GM12878 (cell line): Measurements from ENCODE around the gene NCKAP5. TPM values are rescaled to one million over a fixed set of nuclear protein-coding genes. Genes with fewer than 3 reads are reported as not detected.
A peak's percentile ranks its signal among the peaks of the same experiment; 100 is the strongest.

Experiments
- BCLAF1 ChIP-seq: fragments of 450-650 bp; IDR thresholded peaks from 2 replicates; pipeline ENCODE4 v1.6.1; 2017; ENCODE audit warnings: antibody characterized with exemption, mild to moderate bottlenecking, moderate library complexity
- BHLHE40 ChIP-seq, 2 experiments: fragments of 450-650 bp in 1 of 2; IDR thresholded peaks; 2 replicates each; pipeline ENCODE4 v1.6.1; 2011 to 2017; ENCODE audit warnings: low read depth in 2 of 2, borderline replicate concordance in 1 of 2, improper control_type of control experiment in 1 of 2, low read length in 1 of 2, mild to moderate bottlenecking in 1 of 2
- CEBPZ ChIP-seq: fragments of 150-350 bp; IDR thresholded peaks from 2 replicates; pipeline ENCODE4 v1.6.1; 2016; ENCODE audit warnings: low read depth, low read length
- CHD1 ChIP-seq: IDR thresholded peaks from 2 replicates; pipeline ENCODE4 v1.6.1; 2012; ENCODE audit warnings: low read depth, low read length, improper control_type of control experiment
- CHD2 ChIP-seq: IDR thresholded peaks from 2 replicates; pipeline ENCODE4 v1.6.1; 2011; ENCODE audit warnings: low read depth, low read length, improper control_type of control experiment, borderline replicate concordance
- GATAD2B ChIP-seq: fragments of 450-650 bp; conservative IDR thresholded peaks from 2 replicates; pipeline ENCODE4 v1.6.1; 2017; ENCODE audit warnings: low read depth, mild to moderate bottlenecking, moderate library complexity
- HDAC2 ChIP-seq: fragments of 200-600 bp; sonication (generic); IDR thresholded peaks from 2 replicates; pipeline ENCODE4 v1.6.1; 2017
- HDGF ChIP-seq: fragments of 450-650 bp; IDR thresholded peaks from 2 replicates; pipeline ENCODE4 v1.6.1; 2016; ENCODE audit warnings: antibody characterized with exemption
- IKZF1 ChIP-seq: fragments of 450-650 bp; conservative IDR thresholded peaks from 2 replicates; pipeline ENCODE4 v1.6.1; 2017; ENCODE audit warnings: antibody characterized with exemption, mild to moderate bottlenecking
- IKZF2 ChIP-seq, 2 experiments: fragments of 450-650 bp; IDR thresholded peaks; 2 replicates each; pipeline ENCODE4 v1.6.1; 2017; ENCODE audit warnings: mild to moderate bottlenecking in 2 of 2, moderate library complexity in 2 of 2
- LARP7 ChIP-seq: fragments of 450-650 bp; IDR thresholded peaks from 2 replicates; pipeline ENCODE4 v1.6.1; 2017; ENCODE audit warnings: mild to moderate bottlenecking
- MEF2B ChIP-seq: fragments of 450-650 bp; IDR thresholded peaks from 2 replicates; pipeline ENCODE4 v1.6.1; 2018; ENCODE audit warnings: mild to moderate bottlenecking, moderate library complexity; ENCODE audit not compliant: partially characterized antibody, poor library complexity, severe bottlenecking
- MTA2 ChIP-seq: fragments of 450-650 bp; IDR thresholded peaks from 2 replicates; pipeline ENCODE4 v1.6.1; 2016; ENCODE audit warnings: low read depth, mild to moderate bottlenecking, moderate library complexity
- NBN ChIP-seq: fragments of 450-650 bp; IDR thresholded peaks from 2 replicates; pipeline ENCODE4 v1.6.1; 2016
- RAD51 ChIP-seq: fragments of 450-650 bp; IDR thresholded peaks from 2 replicates; pipeline ENCODE4 v1.6.1; 2016; ENCODE audit warnings: moderate library complexity, mild to moderate bottlenecking, inconsistent platforms
- RB1 ChIP-seq: fragments of 450-650 bp; formaldehyde crosslinking; IDR thresholded peaks from 2 replicates; pipeline ENCODE4 v1.6.1; 2017; ENCODE audit warnings: mild to moderate bottlenecking, borderline replicate concordance
- RCOR1 ChIP-seq: conservative IDR thresholded peaks from 2 replicates; pipeline ENCODE4 v1.6.1; 2012; ENCODE audit warnings: low read depth, low read length, improper control_type of control experiment
- RELA ChIP-seq: fragments of 450-650 bp; IDR thresholded peaks from 2 replicates; pipeline ENCODE4 v1.8.0; 2014; ENCODE audit warnings: borderline replicate concordance; ENCODE audit not compliant: partially characterized antibody
- SMARCA5 ChIP-seq: fragments of 450-650 bp; IDR thresholded peaks from 2 replicates; pipeline ENCODE4 v1.6.1; 2017; ENCODE audit warnings: mild to moderate bottlenecking
- TBL1XR1 ChIP-seq: IDR thresholded peaks from 2 replicates; pipeline ENCODE4 v1.6.1; 2012; ENCODE audit warnings: low read depth, low read length, improper control_type of control experiment
- USF1 ChIP-seq: IDR thresholded peaks from 2 replicates; pipeline ENCODE4 v1.6.1; 2011; ENCODE audit warnings: borderline replicate concordance, low read depth, mild to moderate bottlenecking, moderate library complexity, mixed read lengths, low read length; ENCODE audit not compliant: insufficient read depth; ENCODE audit errors: extremely low read length
- ZBTB11 ChIP-seq: fragments of 450-650 bp; formaldehyde crosslinking; IDR thresholded peaks from 2 replicates; pipeline ENCODE4 v1.5.0; 2022; ENCODE audit warnings: mild to moderate bottlenecking, missing genetic modification characterization
- polyA plus RNA-seq, 11 experiments: library from polyadenylated mRNA; depleted of rRNA in 4 of 11; unstranded in 6 of 11; stranded (reverse) in 5 of 11; fragments of >200 nt; fragmentation: Nextera tagmentation in 4 of 11; fragmentation: Illumina TruSeq in 1 of 11; extraction: Ambion mirVana in 4 of 11; extraction: Trizol in 1 of 11; gene quantifications; 1 replicate in 1 of 11; 2 replicates in 10 of 11; pipeline versions ENCODE4 v1.2.1 to v1.2.3, GENCODE V29; 2011 to 2016; ENCODE audit warnings: inconsistent platforms in 2 of 11, missing spikeins in 2 of 11, low read depth in 1 of 11
- total RNA-seq, 4 experiments: library from RNA; depleted of rRNA in 3 of 4; stranded (reverse); fragments of >200 nt in 3 of 4; fragmentation: Illumina TruSeq in 1 of 4; extraction: Trizol in 1 of 4; gene quantifications; 2 replicates each; pipeline versions ENCODE4 v1.2.1 to v1.2.3, GENCODE V29; 2013 to 2021

NCKAP5 gene
- total and polyA plus RNA-seq, 10 of the 15 experiments (the other 5 are each of a cell fraction or from before 2014, with no cell fraction given) = 0.06 to 0.44 (median 0.16) TPM

- no peak for TF ChIP-seq ZBTB11 (CRISPR knock-in tag)
- no peak for TF ChIP-seq GATAD2B
- TF ChIP-seq HDGF = no peak
- no peak for TF ChIP-seq CHD2
- peak; percentile 54 for TF ChIP-seq RAD51
- peak; percentile 89 for TF ChIP-seq MTA2
- TF ChIP-seq IKZF1 = 0 out of 2 replicates have a peak, but pooled peaks have one; percentile 43
- no peak for TF ChIP-seq CHD1
- TF ChIP-seq NBN = no peak; the same call in 1 of the 2 replicates
- peak; percentile 66 for TF ChIP-seq MEF2B
- no peak for TF ChIP-seq RELA
- no peak for TF ChIP-seq CEBPZ
- TF ChIP-seq LARP7 = no peak
- TF ChIP-seq BCLAF1 = no peak
- TF ChIP-seq USF1 = no peak
- TF ChIP-seq TBL1XR1 = no peak
- TF ChIP-seq SMARCA5 = no peak
- no peak for TF ChIP-seq RCOR1
- no peak for TF ChIP-seq RB1
- TF ChIP-seq BHLHE40 (IDR thresholded peaks at IDR 0.05; ENCODE audit: borderline replicate concordance in 1 of 2, low read depth in 2 of 2, low read length in 1 of 2) = no peak
- TF ChIP-seq IKZF2 (IDR thresholded peaks at IDR 0.05) = peak; percentile 45 to 56; a peak in 2 of 4 replicates
- no peak for TF ChIP-seq HDAC2
Observed at GRCh38 chr2:133503323-133503722, 64.9 kb downstream of the NCKAP5 start (continued).
